DND-41 (cell line): ENCODE results near the gene PRPH2.
"Not testable (repeated sequence)": the region's sequence is repeated elsewhere in the genome, so short reads cannot be mapped to it uniquely, and the experiment has no call there.

Experiments used
- ATAC-seq: fragments of 200-7000 bp; cut with Tn5 transposase; 3 replicates; pipeline ENCODE4 v1.9.1; 2021; ENCODE audit warnings: low read depth; ENCODE audit not compliant: insufficient read depth
- DNase-seq: peaks from one replicate; pipeline ENCODE4 v3.0.0-alpha.2; 2020
- H2AFZ ChIP-seq: 2 replicates; pipeline ENCODE4 v1.6.0; 2012; ENCODE audit warnings: low read depth, low read length
- H3K27ac ChIP-seq: 2 replicates; pipeline ENCODE4 v1.5.1; 2012; ENCODE audit warnings: low read length, inconsistent platforms
- H3K27me3 ChIP-seq: fragments of 200-600 bp; sonication (generic); 2 replicates; pipeline ENCODE4 v1.6.0; 2012; ENCODE audit warnings: low read length, mild to moderate bottlenecking, inconsistent platforms; ENCODE audit not compliant: insufficient read depth, poor library complexity
- H3K36me3 ChIP-seq: 2 replicates; pipeline ENCODE4 v1.5.1; 2012; ENCODE audit warnings: low read length, inconsistent platforms; ENCODE audit not compliant: insufficient read depth
- H3K4me1 ChIP-seq: 2 replicates; pipeline ENCODE4 v1.5.1; 2012; ENCODE audit warnings: mild to moderate bottlenecking, low read length; ENCODE audit not compliant: insufficient read depth
- H3K4me2 ChIP-seq: 2 replicates; pipeline ENCODE4 v1.6.0; 2012; ENCODE audit warnings: mild to moderate bottlenecking, moderate library complexity, low read length, inconsistent platforms; ENCODE audit not compliant: insufficient read depth
- H3K4me3 ChIP-seq, 2 experiments: fragments of 200-600 bp in 1 of 2; shearing (Covaris generic) in 1 of 2; 2 replicates each; pipeline ENCODE4 v1.5.1; 2012 to 2016; ENCODE audit warnings: inconsistent platforms in 2 of 2, low read length in 2 of 2, mild to moderate bottlenecking in 2 of 2, low read depth in 1 of 2, moderate library complexity in 1 of 2
- H3K79me2 ChIP-seq: 2 replicates; pipeline ENCODE4 v1.6.0; 2012; ENCODE audit warnings: low read length, inconsistent platforms; ENCODE audit not compliant: insufficient read depth
- H3K9ac ChIP-seq: 2 replicates; pipeline ENCODE4 v1.6.0; 2012; ENCODE audit warnings: low read depth, mild to moderate bottlenecking, inconsistent platforms, low read length, moderate library complexity
- H3K9me3 ChIP-seq: 2 replicates; pipeline ENCODE4 v1.5.1; 2012; ENCODE audit warnings: low read length, moderate library complexity, mild to moderate bottlenecking, inconsistent platforms; ENCODE audit not compliant: insufficient read depth, severe bottlenecking
- H4K20me1 ChIP-seq: 2 replicates; pipeline ENCODE4 v1.6.0; 2012; ENCODE audit warnings: low read length; ENCODE audit not compliant: insufficient read depth
- CTCF ChIP-seq: IDR thresholded peaks from 2 replicates; pipeline ENCODE4 v1.5.1; 2012; ENCODE audit warnings: borderline replicate concordance, low read length, moderate library complexity, mild to moderate bottlenecking; ENCODE audit not compliant: poor library complexity, severe bottlenecking; ENCODE audit errors: extremely low read depth
- EZH2 ChIP-seq: IDR thresholded peaks from 3 replicates; pipeline ENCODE4 v1.6.1; 2012; ENCODE audit warnings: borderline replicate concordance, low read depth, mild to moderate bottlenecking, moderate library complexity, low read length, inconsistent platforms; ENCODE audit not compliant: severe bottlenecking

PRPH2 gene

GRCh38 chr6:42707595-42707994, 14.8 kb downstream of the PRPH2 start:
- Histone ChIP-seq H3K4me2 (no peak overlapping the region), H3K4me3 (no peak overlapping the region), H3K79me2 (no peaks in the 10 kb centered on the region), H2AFZ (no peak overlapping the region), H4K20me1 (no peaks in the 10 kb centered on the region), H3K9me3 (no peaks in the 10 kb centered on the region), H3K27ac (no peak overlapping the region), H3K4me1 (no peaks in the 10 kb centered on the region), H3K36me3 (no peaks in the 10 kb centered on the region), H3K27me3 (no peaks in the 10 kb centered on the region), H3K9ac (no peak overlapping the region)
- ATAC-seq (no peak), DNase-seq (no peak)
- no peak for TF ChIP-seq EZH2
- no peak for TF ChIP-seq CTCF

GRCh38 chr6:42704937-42705374, 17.4 kb downstream of the PRPH2 start:
- ATAC-seq, result no peak

DNA sequence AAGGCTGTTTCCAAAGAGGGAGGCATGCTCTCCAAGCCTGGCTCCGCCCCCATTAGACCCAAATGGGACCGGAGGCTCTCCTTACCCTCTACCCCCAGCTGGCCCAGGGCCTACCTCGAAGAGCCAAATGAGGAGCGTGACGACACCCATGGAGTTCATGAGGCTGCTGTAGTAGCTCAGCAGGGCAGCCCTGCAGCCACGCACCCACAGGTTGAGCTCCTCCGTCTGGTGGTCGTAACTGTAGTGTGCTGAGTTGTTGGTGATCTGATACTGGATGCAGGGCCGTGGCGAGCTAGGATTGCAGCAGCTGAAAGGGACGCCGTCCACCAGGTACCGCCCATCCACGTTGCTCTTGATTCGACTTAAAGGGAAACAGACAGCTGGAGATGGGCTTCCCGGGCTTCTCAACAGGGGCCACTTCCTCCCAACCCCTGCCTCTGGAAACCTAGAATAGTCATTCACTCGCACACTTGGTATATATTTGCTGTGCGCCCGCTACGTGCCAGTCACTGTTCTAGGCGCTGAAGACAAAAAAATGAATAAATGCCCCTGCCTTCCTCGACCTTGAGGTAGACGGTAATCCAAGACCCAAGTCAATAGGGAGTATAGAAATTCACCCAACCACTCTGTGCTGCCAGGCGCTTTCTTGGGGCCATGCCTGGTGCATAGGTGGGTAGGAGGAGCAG, 18.0 kb downstream of the PRPH2 start:
- no peak overlapping the region for H3K4me2 ChIP-seq
- no peak for TF ChIP-seq EZH2
- no peak for TF ChIP-seq CTCF
- H3K4me1 ChIP-seq, result no peaks in the 10 kb centered on the region
- no peak for ATAC-seq
- no peak overlapping the region for H3K27ac ChIP-seq
- no peaks in the 10 kb centered on the region for H4K20me1 ChIP-seq
- H3K36me3 ChIP-seq, result no peaks in the 10 kb centered on the region
- no peak overlapping the region for H3K4me3 ChIP-seq
- no peak overlapping the region for H2AFZ ChIP-seq
- H3K27me3 ChIP-seq, result no peaks in the 10 kb centered on the region
- DNase-seq, result no peak
- H3K9me3 ChIP-seq, result no peaks in the 10 kb centered on the region
- H3K79me2 ChIP-seq, result no peaks in the 10 kb centered on the region
- H3K9ac ChIP-seq, result no peak overlapping the region

More at GRCh38 chr6:42704937-42705374, 17.4 kb downstream of the PRPH2 start:
- Histone ChIP-seq H3K27ac (no peak overlapping the region), H3K79me2 (no peaks in the 10 kb centered on the region), H3K4me1 (no peaks in the 10 kb centered on the region), H3K9me3 (no peaks in the 10 kb centered on the region), H3K27me3 (no peaks in the 10 kb centered on the region), H3K4me3 (no peak overlapping the region), H2AFZ (no peak overlapping the region), H4K20me1 (no peaks in the 10 kb centered on the region), H3K9ac (no peak overlapping the region), H3K4me2 (no peak overlapping the region), H3K36me3 (no peaks in the 10 kb centered on the region)
- no peak for DNase-seq
- no peak for TF ChIP-seq EZH2
- TF ChIP-seq CTCF, result no peak

- not testable (repeated sequence) for H4K20me1 ChIP-seq, H2AFZ ChIP-seq
These were observed 19.6 kb downstream of the PRPH2 start for GRCh38 chr6:42702786-42703185.

More at GRCh38 chr6:42702786-42703185, 19.6 kb downstream of the PRPH2 start:
- H3K9ac ChIP-seq, ATAC-seq, H3K79me2 ChIP-seq, H3K27me3 ChIP-seq, H3K9me3 ChIP-seq, H3K27ac ChIP-seq, H3K4me3 ChIP-seq, H3K36me3 ChIP-seq, H3K4me1 ChIP-seq, H3K4me2 ChIP-seq, DNase-seq: not testable (repeated sequence)
